ENCODE measurements around the gene SLC9C2. TPM values are rescaled to one million over a fixed set of nuclear protein-coding genes. Genes with fewer than 3 reads are reported as not detected.
"Not testable (repeated sequence)": the region's sequence is repeated elsewhere in the genome, so short reads cannot be mapped to it uniquely, and the experiment has no call there.

SLC9C2 gene
- polyA plus RNA-seq, 3 donors: not detected

- Histone ChIP-seq H2AFZ (ENCODE audit: insufficient read depth, low read depth, low read length, poor library complexity, severe bottlenecking) (no peak overlapping the region), H3K27ac (ENCODE audit: low read depth in 1 of 2, low read length in 2 of 2) (no peak overlapping the region), H3K4me3 (replicated peaks in 1 of 3; ENCODE audit: low read depth in 2 of 3, low read length in 3 of 3) (no peak overlapping the region), H3K9me3 (replicated peaks in 1 of 2; ENCODE audit: control insufficient read depth in 1 of 2, insufficient read depth in 1 of 2, low read length in 2 of 2) (no peaks in the 10 kb centered on the region), H3K36me3 (replicated peaks in 1 of 2; ENCODE audit: control insufficient read depth in 1 of 2, insufficient read depth in 2 of 2, low read length in 2 of 2) (no peaks in the 10 kb centered on the region), H3K4me2 (replicated peaks; ENCODE audit: extremely low read depth, low read length, poor library complexity, severe bottlenecking) (no peak overlapping the region), H3K27me3 (ENCODE audit: control insufficient read depth in 2 of 2, insufficient read depth in 2 of 2, low read length in 2 of 2) (no peaks in the 10 kb centered on the region), H3K4me1 (ENCODE audit: control insufficient read depth in 1 of 2, insufficient read depth in 2 of 2, low read length in 2 of 2) (no peaks in the 10 kb centered on the region), H4K20me1 (ENCODE audit: insufficient read depth, low read length) (no peaks in the 10 kb centered on the region), H3K9ac (ENCODE audit: insufficient read depth, low read length, poor library complexity, severe bottlenecking) (no peak overlapping the region), H3K79me2 (ENCODE audit: insufficient read depth, low read length) (no peaks in the 10 kb centered on the region)
- no peak for TF ChIP-seq CTCF (IDR thresholded peaks at IDR 0.05)
- no peaks in the 10 kb centered on the region for H3K4me1 Mint-ChIP-seq
- H3K4me3 Mint-ChIP-seq: no peak overlapping the region
- peaks cover 0 to 3% (median 3%) of the 10 kb centered on the region in 3 donors for H3K27me3 Mint-ChIP-seq (ENCODE audit: low read depth in 3 of 3)
- no peak for DNase-seq
- intact Hi-C loops (cut with micrococcal nuclease): no loop called here
- no peak overlapping the region for H3K27ac Mint-ChIP-seq
- H3K36me3 Mint-ChIP-seq: no peaks in the 10 kb centered on the region
- peaks cover 0 to 4% (median 2%) of the 10 kb centered on the region in 7 donors for H3K9me3 Mint-ChIP-seq
Measured at GRCh38 chr1:173648880-173649605, 46.2 kb upstream of the SLC9C2 start.

- Histone ChIP-seq H3K36me3 (replicated peaks in 1 of 2; ENCODE audit: control insufficient read depth in 1 of 2, insufficient read depth in 2 of 2, low read length in 2 of 2) (no peaks in the 10 kb centered on the region), H3K27me3 (ENCODE audit: control insufficient read depth in 2 of 2, insufficient read depth in 2 of 2, low read length in 2 of 2) (no peaks in the 10 kb centered on the region), H3K4me1 (ENCODE audit: control insufficient read depth in 1 of 2, insufficient read depth in 2 of 2, low read length in 2 of 2) (no peaks in the 10 kb centered on the region), H3K79me2 (ENCODE audit: insufficient read depth, low read length) (no peaks in the 10 kb centered on the region), H4K20me1 (ENCODE audit: insufficient read depth, low read length) (no peaks in the 10 kb centered on the region), H3K4me3 (replicated peaks in 1 of 3; ENCODE audit: low read depth in 2 of 3, low read length in 3 of 3) (no peak overlapping the region), H3K27ac (ENCODE audit: low read depth in 1 of 2, low read length in 2 of 2) (no peak overlapping the region), H2AFZ (ENCODE audit: insufficient read depth, low read depth, low read length, poor library complexity, severe bottlenecking) (no peak overlapping the region), H3K9ac (ENCODE audit: insufficient read depth, low read length, poor library complexity, severe bottlenecking) (no peak overlapping the region), H3K9me3 (replicated peaks in 1 of 2; ENCODE audit: control insufficient read depth in 1 of 2, insufficient read depth in 1 of 2, low read length in 2 of 2) (no peaks in the 10 kb centered on the region), H3K4me2 (replicated peaks; ENCODE audit: extremely low read depth, low read length, poor library complexity, severe bottlenecking) (no peak overlapping the region)
- Mint-ChIP-seq H3K27me3 (ENCODE audit: low read depth in 3 of 3) (peaks cover 1 to 3% (median 1%) of the 10 kb centered on the region in 3 donors), H3K27ac (no peak overlapping the region), H3K4me1 (no peaks in the 10 kb centered on the region), H3K9me3 (peaks cover 0 to 8% (median 2%) of the 10 kb centered on the region in 7 donors), H3K36me3 (no peaks in the 10 kb centered on the region), H3K4me3 (no peak overlapping the region)
- no peak for DNase-seq
- WGBS (ENCODE audit: insufficient coverage): 100% methylated on average over 2 of the region's 3 CpGs
- TF ChIP-seq CTCF (IDR thresholded peaks at IDR 0.05): no peak
- intact Hi-C loops (cut with micrococcal nuclease): no loop called here
Measured at GRCh38 chr1:173646656-173647055, 43.8 kb upstream of the SLC9C2 start.

- H3K36me3 Mint-ChIP-seq; H3K4me3 ChIP-seq (replicated peaks in 1 of 3; ENCODE audit: low read depth in 2 of 3, low read length in 3 of 3); H3K27me3 ChIP-seq (ENCODE audit: control insufficient read depth in 2 of 2, insufficient read depth in 2 of 2, low read length in 2 of 2); H3K27ac Mint-ChIP-seq; H3K4me2 ChIP-seq (replicated peaks; ENCODE audit: extremely low read depth, low read length, poor library complexity, severe bottlenecking); DNase-seq; H3K4me3 Mint-ChIP-seq; H4K20me1 ChIP-seq (ENCODE audit: insufficient read depth, low read length); H3K36me3 ChIP-seq (replicated peaks in 1 of 2; ENCODE audit: control insufficient read depth in 1 of 2, insufficient read depth in 2 of 2, low read length in 2 of 2); H3K27ac ChIP-seq (ENCODE audit: low read depth in 1 of 2, low read length in 2 of 2); H2AFZ ChIP-seq (ENCODE audit: insufficient read depth, low read depth, low read length, poor library complexity, severe bottlenecking); intact Hi-C loops (cut with micrococcal nuclease); H3K4me1 ChIP-seq (ENCODE audit: control insufficient read depth in 1 of 2, insufficient read depth in 2 of 2, low read length in 2 of 2); H3K4me1 Mint-ChIP-seq; H3K9me3 ChIP-seq (replicated peaks in 1 of 2; ENCODE audit: control insufficient read depth in 1 of 2, insufficient read depth in 1 of 2, low read length in 2 of 2); H3K9ac ChIP-seq (ENCODE audit: insufficient read depth, low read length, poor library complexity, severe bottlenecking); H3K79me2 ChIP-seq (ENCODE audit: insufficient read depth, low read length); H3K27me3 Mint-ChIP-seq (ENCODE audit: low read depth in 3 of 3): not testable (repeated sequence)
- H3K9me3 Mint-ChIP-seq: peaks cover 0 to 16% (median 5%) of the 10 kb centered on the region in 7 donors
- no CpG with 5 or more reads among the region's 4 CpGs for WGBS (ENCODE audit: insufficient coverage)
Measured at GRCh38 chr1:173642450-173643139, 39.7 kb upstream of the SLC9C2 start.
